NCI-H446 treated with DMSO at 0.1 percent for 48 hours (cell line): ENCODE data around the gene ZNF431.
"Not testable (repeated sequence)": the region's sequence is repeated elsewhere in the genome, so short reads cannot be mapped to it uniquely, and the experiment has no call there.

ENCODE experiments used
- DNase-seq: peaks from one replicate; lab custom pipeline; 2025; lab: John Stamatoyannopoulos, UW

ZNF431 gene

GRCh38 chr19:21141787-21142464 is at the start of gene ZNF431:
Gene ZNF431 (plus strand): TSS chr19:21142040. CDS start chr19:21142184, 144 bp downstream.
- DNase-seq, result peak; percentile 89

GRCh38 chr19:21092109-21092508 is 49.7 kb upstream of the ZNF431 start:
- no peak for DNase-seq

- no peak for DNase-seq
These were observed 47.4 kb upstream of the ZNF431 start for GRCh38 chr19:21094347-21095025.

- DNase-seq, result no peak
These were observed 43.5 kb upstream of the ZNF431 start for GRCh38 chr19:21098291-21098690.

- no peak for DNase-seq
These were observed 40.2 kb upstream of the ZNF431 start for GRCh38 chr19:21101521-21102242.

- DNase-seq, result no peak
These were observed 32.7 kb upstream of the ZNF431 start for GRCh38 chr19:21109116-21109515.

GRCh38 chr19:21110183-21110582 is 31.7 kb upstream of the ZNF431 start:
- DNase-seq, result no peak

GRCh38 chr19:21115430-21115829 is 26.4 kb upstream of the ZNF431 start:
- DNase-seq, result no peak

- no peak for DNase-seq
These were observed 24.6 kb upstream of the ZNF431 start for GRCh38 chr19:21117041-21117907.

GRCh38 chr19:21126078-21126477 is 15.8 kb upstream of the ZNF431 start:
- DNase-seq, result no peak

- DNase-seq, result no peak
These were observed 14.8 kb upstream of the ZNF431 start for GRCh38 chr19:21127001-21127400.

GRCh38 chr19:21127898-21128297 is 13.9 kb upstream of the ZNF431 start:
- no peak for DNase-seq

- no peak for DNase-seq
These were observed 12.7 kb upstream of the ZNF431 start for GRCh38 chr19:21128901-21129698.

- DNase-seq, result no peak
These were observed 11.6 kb upstream of the ZNF431 start for GRCh38 chr19:21130097-21130775.

- no peak for DNase-seq
These were observed 8.2 kb upstream of the ZNF431 start for GRCh38 chr19:21133633-21134032.

- DNase-seq, result no peak
These were observed 6.9 kb upstream of the ZNF431 start for GRCh38 chr19:21134934-21135366.

- no peak for DNase-seq
These were observed 6.4 kb upstream of the ZNF431 start for GRCh38 chr19:21135433-21135832.

GRCh38 chr19:21138130-21138529 is 3.7 kb upstream of the ZNF431 start:
- no peak for DNase-seq

- DNase-seq, result not testable (repeated sequence)
These were observed 834 bp upstream of the ZNF431 start for GRCh38 chr19:21141006-21141405.

- no peak for DNase-seq
These were observed 1.6 kb downstream of the ZNF431 start for GRCh38 chr19:21143428-21143827.

- no peak for DNase-seq
These were observed 2.0 kb downstream of the ZNF431 start for GRCh38 chr19:21143854-21144253.
